Muscle layer of colon (tissue), 2 donors: ENCODE measurements around the gene TEKT2.

Experiments
- H3K27ac ChIP-seq: one replicate; pipeline ENCODE4 v1.7.0; 2013; ENCODE audit warnings: low read depth, mild to moderate bottlenecking, low read length, moderate library complexity
- H3K27me3 ChIP-seq, 2 donors: one replicate each; pipeline ENCODE4 v1.7.0; 2013; ENCODE audit warnings: low read length in 2 of 2, mild to moderate bottlenecking in 2 of 2; ENCODE audit not compliant: insufficient read depth in 2 of 2, control insufficient read depth in 1 of 2
- H3K36me3 ChIP-seq: one replicate; pipeline ENCODE4 v1.7.0; 2013; ENCODE audit warnings: mild to moderate bottlenecking, low read length; ENCODE audit not compliant: insufficient read depth
- H3K4me1 ChIP-seq: one replicate; pipeline ENCODE4 v1.7.0; 2013; ENCODE audit warnings: mild to moderate bottlenecking, low read length; ENCODE audit not compliant: insufficient read depth
- H3K4me3 ChIP-seq, 2 donors: one replicate each; pipeline ENCODE4 v1.7.0; 2013; ENCODE audit warnings: low read length in 2 of 2, low read depth in 1 of 2, mild to moderate bottlenecking in 1 of 2, moderate library complexity in 1 of 2
- H3K9ac ChIP-seq: one replicate; pipeline ENCODE4 v1.7.0; 2013; ENCODE audit warnings: low read length
- H3K9me3 ChIP-seq: one replicate; pipeline ENCODE4 v1.7.0; 2013; ENCODE audit warnings: mild to moderate bottlenecking, low read length
- donor health status: abdominal sarcoma.
- donor health status: Adenocarcinoma of cecum.

The TEKT2 gene

DNA sequence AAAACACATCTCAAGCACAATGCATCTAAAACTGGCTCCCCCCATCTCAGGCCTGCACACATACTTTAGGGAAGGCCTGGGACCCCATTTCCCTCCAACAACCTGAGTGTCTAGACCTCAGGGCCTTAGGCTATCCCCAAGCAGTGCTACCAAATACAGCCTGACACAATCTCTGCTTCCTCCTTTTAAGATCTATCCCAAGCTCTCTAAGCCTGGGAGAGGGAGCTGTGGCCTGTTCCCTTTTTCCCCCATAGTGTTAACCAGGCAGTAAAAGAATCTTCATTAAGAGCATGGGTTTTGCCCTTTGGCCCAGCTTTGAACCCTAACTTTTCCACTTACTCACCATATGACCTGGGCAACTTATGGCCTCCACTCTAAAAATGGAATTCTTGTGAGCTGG is 51.9 kb downstream of the TEKT2 start:
- no peaks in the 10 kb centered on the region for H3K27me3 ChIP-seq

DNA sequence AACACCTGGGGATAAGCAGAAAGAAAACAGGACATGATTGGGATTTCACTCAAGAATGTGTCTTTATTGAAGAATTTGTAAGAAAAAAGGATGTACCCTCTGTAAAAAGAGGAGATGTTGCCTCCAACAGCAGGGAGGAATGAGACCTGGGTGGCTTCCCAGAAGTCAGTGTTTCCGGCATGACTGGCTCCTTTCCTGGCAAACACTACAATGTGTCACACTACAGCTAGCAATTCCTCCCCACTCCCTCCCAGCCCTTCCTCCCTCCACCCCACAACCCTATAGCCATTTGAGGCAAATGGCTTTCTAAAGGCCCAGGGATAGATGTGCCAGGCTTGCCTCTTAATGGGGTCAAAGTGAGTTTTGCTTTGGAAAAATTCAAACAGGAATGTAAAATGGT is 52.6 kb downstream of the TEKT2 start:
- Histone ChIP-seq H3K4me1 (peaks cover 51% of the 10 kb centered on the region), H3K4me3 (no peak overlapping the region), H3K9me3 (no peaks in the 10 kb centered on the region), H3K27ac (peak overlapping the region; percentile 65), H3K36me3 (peaks cover 33% of the 10 kb centered on the region), H3K27me3 (no peaks in the 10 kb centered on the region), H3K9ac (no peak overlapping the region)

More for the DNA sequence above, 51.9 kb downstream of the TEKT2 start:
- Histone ChIP-seq H3K27ac (peak overlapping the region; percentile 65), H3K9me3 (no peaks in the 10 kb centered on the region), H3K4me3 (no peak overlapping the region), H3K9ac (no peak overlapping the region), H3K4me1 (peaks cover 51% of the 10 kb centered on the region), H3K36me3 (peaks cover 33% of the 10 kb centered on the region)

DNA sequence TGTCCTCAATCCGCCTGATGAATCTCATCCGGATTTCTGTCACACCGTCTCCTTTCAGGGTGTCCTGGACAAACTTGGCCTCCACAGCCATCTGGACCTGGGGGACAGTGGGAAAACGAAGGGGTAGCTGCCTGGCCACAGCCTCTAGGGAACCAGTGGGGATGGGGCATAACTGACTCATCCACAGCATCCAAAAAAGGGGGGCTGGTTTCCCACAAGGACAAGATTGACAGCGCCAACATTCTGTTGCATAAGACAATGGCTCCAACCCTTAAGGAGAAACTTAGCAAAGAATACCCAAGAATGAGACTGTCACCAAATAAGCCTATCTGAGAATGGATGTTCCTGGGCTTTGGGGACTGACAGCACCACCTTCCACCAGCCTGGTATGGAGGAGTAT is 53.3 kb downstream of the TEKT2 start:
- H3K36me3 ChIP-seq: peaks cover 33% of the 10 kb centered on the region
- H3K9me3 ChIP-seq: no peaks in the 10 kb centered on the region
- no peak overlapping the region for H3K4me3 ChIP-seq
- peaks cover 55% of the 10 kb centered on the region for H3K4me1 ChIP-seq
- peak overlapping the region; percentile 64 for H3K27ac ChIP-seq
- no peaks in the 10 kb centered on the region for H3K27me3 ChIP-seq
- H3K9ac ChIP-seq: no peak overlapping the region

DNA sequence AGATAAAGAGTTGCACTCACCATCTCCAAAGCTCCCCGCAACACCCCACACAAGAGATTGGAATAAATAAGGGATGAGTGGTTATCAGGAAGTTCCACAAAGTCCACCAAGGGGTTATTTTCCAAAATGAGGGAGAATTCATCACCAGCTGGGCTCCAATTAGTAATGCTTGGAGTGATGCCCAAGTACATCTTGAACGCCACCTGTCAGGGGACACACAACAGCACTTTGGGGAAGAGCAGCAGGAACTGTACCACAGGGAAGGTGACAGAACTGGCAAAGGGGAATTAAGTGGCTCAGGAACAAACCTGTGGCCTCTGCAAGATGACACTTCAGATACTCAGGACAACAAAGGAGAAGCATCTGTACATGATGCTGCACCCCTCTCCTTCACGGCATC is 53.9 kb downstream of the TEKT2 start:
- no peaks in the 10 kb centered on the region for H3K9me3 ChIP-seq
- no peak overlapping the region for H3K4me3 ChIP-seq
- H3K36me3 ChIP-seq: peaks cover 33% of the 10 kb centered on the region
- H3K27me3 ChIP-seq: no peaks in the 10 kb centered on the region
- H3K9ac ChIP-seq: no peak overlapping the region
- peak overlapping the region; percentile 10 for H3K27ac ChIP-seq
- peaks cover 59% of the 10 kb centered on the region for H3K4me1 ChIP-seq
